IMR-90 (cell line): ENCODE measurements around the gene TGFBR2.

ENCODE experiments used
- CEBPB ChIP-seq: IDR thresholded peaks from 2 replicates; pipeline ENCODE4 v1.6.1; 2012; ENCODE audit warnings: low read depth, low read length, improper control_type of control experiment
- POLR2A ChIP-seq: IDR thresholded peaks from 2 replicates; pipeline ENCODE4 v1.6.1; 2012; ENCODE audit warnings: mild to moderate bottlenecking, low read depth, low read length
- RFX5 ChIP-seq: IDR thresholded peaks from 2 replicates; pipeline ENCODE4 v1.8.0; 2012; ENCODE audit warnings: low read depth, mild to moderate bottlenecking, low read length, moderate library complexity

DNA sequence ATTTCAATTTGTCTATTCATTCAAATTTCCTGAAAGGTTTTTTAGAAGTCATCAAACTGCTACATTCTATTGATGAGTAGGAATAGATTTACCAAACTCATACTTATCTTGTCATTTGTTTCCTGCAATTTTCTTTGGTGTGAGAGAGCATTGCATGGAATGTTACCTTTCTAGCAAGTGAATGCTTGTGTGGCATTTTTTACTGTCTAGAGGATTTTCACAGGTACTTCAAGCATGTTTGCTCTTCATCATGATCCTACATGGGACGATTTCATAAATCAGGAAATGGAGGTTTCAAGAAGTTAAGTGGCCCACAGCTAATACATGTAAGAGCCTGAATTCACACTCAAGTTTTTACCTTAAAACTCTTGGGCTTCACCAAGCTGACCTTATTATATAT lies 26.1 kb downstream of the TGFBR2 start:
- no peak for TF ChIP-seq CEBPB
- TF ChIP-seq RFX5 = no peak
- no peak for TF ChIP-seq POLR2A
